ENCODE results near the gene ESRRA. TPM values are rescaled to one million over a fixed set of nuclear protein-coding genes. Genes with fewer than 3 reads are reported as not detected.
A peak's percentile ranks its signal among the peaks of the same experiment; 100 is the strongest.

ESRRA gene
- total and polyA plus RNA-seq, 9 of the 15 experiments (the other 6 are each of a cell fraction or from before 2014, with no cell fraction given), result 0.27 to 89.7 (median 23.7) TPM

DNA sequence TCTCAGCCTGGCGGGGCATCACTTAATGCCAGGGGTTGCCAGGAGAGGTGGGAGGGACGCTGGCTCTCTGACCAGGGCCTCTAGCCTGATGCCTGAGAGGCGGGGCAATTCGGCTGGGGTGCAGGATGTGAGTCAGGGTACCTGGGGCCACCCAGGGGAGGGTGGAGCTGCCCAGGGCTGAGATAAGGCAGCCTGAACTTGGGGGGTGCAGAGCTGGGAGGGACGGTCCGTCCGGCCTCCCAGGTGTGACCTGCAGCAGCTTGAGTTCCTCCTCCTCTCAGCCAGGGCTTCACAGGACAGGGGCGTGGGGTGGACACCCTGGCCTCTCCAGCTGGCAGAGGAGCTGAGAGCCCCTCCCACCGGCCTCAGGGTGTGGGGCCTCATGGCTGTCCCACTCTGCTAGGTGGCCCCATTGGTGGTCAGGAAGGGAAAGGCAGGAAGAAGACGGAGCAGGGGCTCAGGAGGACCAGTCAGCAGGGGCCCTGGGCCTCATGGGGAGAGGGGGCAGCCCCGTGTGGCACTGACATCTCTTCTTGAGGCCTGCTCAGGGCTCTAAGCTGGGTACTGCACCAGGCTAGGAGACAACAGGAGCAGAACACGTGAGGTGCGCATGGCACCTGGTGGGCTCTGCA, 52.7 kb downstream of the ESRRA start (continued):
- TF ChIP-seq, protein P1, sequence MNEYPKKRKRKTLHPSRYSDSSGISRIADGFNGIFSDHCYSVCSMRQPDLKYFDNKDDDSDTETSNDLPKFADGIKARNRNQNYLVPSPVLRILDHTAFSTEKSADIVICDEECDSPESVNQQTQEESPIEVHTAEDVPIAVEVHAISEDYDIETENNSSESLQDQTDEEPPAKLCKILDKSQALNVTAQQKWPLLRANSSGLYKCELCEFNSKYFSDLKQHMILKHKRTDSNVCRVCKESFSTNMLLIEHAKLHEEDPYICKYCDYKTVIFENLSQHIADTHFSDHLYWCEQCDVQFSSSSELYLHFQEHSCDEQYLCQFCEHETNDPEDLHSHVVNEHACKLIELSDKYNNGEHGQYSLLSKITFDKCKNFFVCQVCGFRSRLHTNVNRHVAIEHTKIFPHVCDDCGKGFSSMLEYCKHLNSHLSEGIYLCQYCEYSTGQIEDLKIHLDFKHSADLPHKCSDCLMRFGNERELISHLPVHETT (CRISPR knock-in tag; conservative IDR thresholded peaks at IDR 0.05 in 1 of 2, IDR thresholded peaks at IDR 0.05 in 1 of 2), result no peak
- TF ChIP-seq KLF13 (tag; IDR thresholded peaks at IDR 0.05; ENCODE audit: borderline replicate concordance, low read depth), result no peak
- TF ChIP-seq KDM2B (CRISPR knock-in tag; IDR thresholded peaks at IDR 0.05), result no peak
- TF ChIP-seq ZNF174 (CRISPR knock-in tag; IDR thresholded peaks at IDR 0.05), result no peak
- TF ChIP-seq POLR2A (conservative IDR thresholded peaks at IDR 0.05), result peak; percentile 61
- no peak for TF ChIP-seq ARNT (IDR thresholded peaks at IDR 0.05)
- TF ChIP-seq HDAC6 (IDR thresholded peaks at IDR 0.05; ENCODE audit: low read depth, low read length), result no peak
- no peak for TF ChIP-seq ZFP30 (CRISPR knock-in tag; IDR thresholded peaks at IDR 0.05; ENCODE audit: borderline replicate concordance)
- no peak for TF ChIP-seq CSDE1 (IDR thresholded peaks at IDR 0.05)
- TF ChIP-seq RCOR1 (IDR thresholded peaks at IDR 0.05; ENCODE audit: borderline replicate concordance in 1 of 2, low read depth in 2 of 2, low read length in 2 of 2), result 0 out of 4 replicates have a peak, but pooled peaks of 1 of the 2 experiments have one; percentile 35
- TF ChIP-seq, protein P2, sequence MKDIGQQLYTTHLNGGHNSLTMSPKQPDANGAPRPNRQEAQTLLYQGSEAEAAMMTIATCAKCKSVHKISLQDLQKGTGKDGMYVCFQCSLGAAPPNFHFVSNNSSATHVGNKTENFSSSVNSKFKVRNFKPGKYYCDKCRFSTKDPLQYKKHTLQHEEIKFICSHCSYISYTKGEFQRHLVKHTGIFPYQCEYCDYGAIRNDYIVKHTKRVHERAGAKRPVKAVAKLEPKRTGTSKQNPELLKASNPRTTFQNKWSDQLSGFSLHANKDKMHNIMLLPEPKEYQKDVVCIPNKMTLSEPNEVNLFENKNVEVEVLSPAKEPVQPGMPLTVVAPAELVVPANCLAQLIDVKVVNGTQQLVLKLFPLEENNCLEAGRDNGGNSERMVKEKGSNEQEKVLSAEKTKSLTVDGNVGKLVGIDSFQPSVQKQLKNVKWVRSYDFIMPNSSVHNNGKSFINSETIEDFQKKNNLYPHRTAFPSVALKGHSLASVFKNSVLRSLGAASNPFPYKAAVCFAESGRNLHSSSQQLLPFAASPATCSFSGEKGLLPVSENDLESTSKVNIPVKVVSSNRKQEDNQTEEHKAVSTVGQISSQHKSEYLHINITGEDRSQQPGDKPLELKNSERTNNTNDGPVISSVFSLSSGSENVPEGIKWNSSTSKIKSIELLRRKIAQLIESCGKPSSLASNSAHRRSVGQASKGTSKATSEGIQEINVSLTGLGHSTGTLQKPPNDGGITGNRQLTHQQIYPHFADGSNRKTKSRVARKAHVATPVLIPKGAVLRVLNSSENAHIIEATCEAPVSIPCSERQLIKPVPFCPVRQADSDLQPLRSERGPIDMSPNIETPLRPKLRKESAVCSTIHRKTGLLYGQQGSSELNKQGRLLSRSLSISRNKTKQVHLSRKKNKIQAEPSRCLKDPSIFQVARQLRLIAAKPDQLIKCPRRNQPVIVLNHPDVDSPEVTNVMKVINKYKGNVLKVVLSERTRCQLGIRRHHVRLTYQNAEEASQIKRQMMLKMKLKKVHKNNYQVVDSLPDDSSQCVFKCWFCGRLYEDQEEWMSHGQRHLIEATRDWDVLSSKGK (CRISPR knock-in tag; IDR thresholded peaks at IDR 0.05), result no peak
- TF ChIP-seq, protein P3, sequence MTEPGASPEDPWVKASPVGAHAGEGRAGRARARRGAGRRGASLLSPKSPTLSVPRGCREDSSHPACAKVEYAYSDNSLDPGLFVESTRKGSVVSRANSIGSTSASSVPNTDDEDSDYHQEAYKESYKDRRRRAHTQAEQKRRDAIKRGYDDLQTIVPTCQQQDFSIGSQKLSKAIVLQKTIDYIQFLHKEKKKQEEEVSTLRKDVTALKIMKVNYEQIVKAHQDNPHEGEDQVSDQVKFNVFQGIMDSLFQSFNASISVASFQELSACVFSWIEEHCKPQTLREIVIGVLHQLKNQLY (CRISPR knock-in tag; conservative IDR thresholded peaks at IDR 0.05), result no peak
- peak; percentile 52 for TF ChIP-seq BHLHE40 (IDR thresholded peaks at IDR 0.05; ENCODE audit: low read length)
- no peak; the same call in none of the 2 replicates for TF ChIP-seq ZBTB7A (IDR thresholded peaks at IDR 0.05; ENCODE audit: borderline replicate concordance, control insufficient read depth, low read depth, low read length)
- TF ChIP-seq DNMT1 (IDR thresholded peaks at IDR 0.05), result no peak
- no peak for TF ChIP-seq POLR2H (tag; IDR thresholded peaks at IDR 0.05; ENCODE audit: low read depth)
- TF ChIP-seq, protein P4, sequence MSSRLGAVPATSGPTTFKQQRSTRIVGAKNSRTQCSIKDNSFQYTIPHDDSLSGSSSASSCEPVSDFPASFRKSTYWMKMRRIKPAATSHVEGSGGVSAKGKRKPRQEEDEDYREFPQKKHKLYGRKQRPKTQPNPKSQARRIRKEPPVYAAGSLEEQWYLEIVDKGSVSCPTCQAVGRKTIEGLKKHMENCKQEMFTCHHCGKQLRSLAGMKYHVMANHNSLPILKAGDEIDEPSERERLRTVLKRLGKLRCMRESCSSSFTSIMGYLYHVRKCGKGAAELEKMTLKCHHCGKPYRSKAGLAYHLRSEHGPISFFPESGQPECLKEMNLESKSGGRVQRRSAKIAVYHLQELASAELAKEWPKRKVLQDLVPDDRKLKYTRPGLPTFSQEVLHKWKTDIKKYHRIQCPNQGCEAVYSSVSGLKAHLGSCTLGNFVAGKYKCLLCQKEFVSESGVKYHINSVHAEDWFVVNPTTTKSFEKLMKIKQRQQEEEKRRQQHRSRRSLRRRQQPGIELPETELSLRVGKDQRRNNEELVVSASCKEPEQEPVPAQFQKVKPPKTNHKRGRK (tag; IDR thresholded peaks at IDR 0.05), result no peak
- TF ChIP-seq, protein P5, sequence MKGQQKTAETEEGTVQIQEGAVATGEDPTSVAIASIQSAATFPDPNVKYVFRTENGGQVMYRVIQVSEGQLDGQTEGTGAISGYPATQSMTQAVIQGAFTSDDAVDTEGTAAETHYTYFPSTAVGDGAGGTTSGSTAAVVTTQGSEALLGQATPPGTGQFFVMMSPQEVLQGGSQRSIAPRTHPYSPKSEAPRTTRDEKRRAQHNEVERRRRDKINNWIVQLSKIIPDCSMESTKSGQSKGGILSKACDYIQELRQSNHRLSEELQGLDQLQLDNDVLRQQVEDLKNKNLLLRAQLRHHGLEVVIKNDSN (CRISPR knock-in tag; IDR thresholded peaks at IDR 0.05), result no peak
- no peak for TF ChIP-seq DMBX1 (CRISPR knock-in tag; IDR thresholded peaks at IDR 0.05; ENCODE audit: borderline replicate concordance)
- TF ChIP-seq DPF2 (IDR thresholded peaks at IDR 0.05), result peak; percentile 70; the same call in 1 of the 2 replicates
